NCI-H345 treated with DMSO at 0.1 percent for 48 hours (cell line): ENCODE results near the gene USP17L30.
"Not testable (repeated sequence)": the region's sequence is repeated elsewhere in the genome, so short reads cannot be mapped to it uniquely, and the experiment has no call there.

Experiments used
- DNase-seq: peaks from one replicate; lab custom pipeline; 2025; ENCODE audit not compliant: unreplicated experiment; lab: John Stamatoyannopoulos, UW

Gene USP17L30

GRCh38 chr4:9362829-9363228 is at the start of gene USP17L30:
USP17L30 (plus strand) TSS chr4:9363129; CDS start chr4:9363129, 0 bp downstream.
- DNase-seq = not testable (repeated sequence)

GRCh38 chr4:9324191-9324590 is 38.7 kb upstream of the USP17L30 start:
- not testable (repeated sequence) for DNase-seq

GRCh38 chr4:9324865-9325264 is 38.1 kb upstream of the USP17L30 start, which contains the start of gene USP17L24:
USP17L24 (plus strand) TSS chr4:9325165; CDS start chr4:9325165, 0 bp downstream.
- not testable (repeated sequence) for DNase-seq

GRCh38 chr4:9329611-9330010 is 33.3 kb upstream of the USP17L30 start, which contains the start of gene USP17L25:
USP17L25 (plus strand) TSS chr4:9329911; CDS start chr4:9329911, 0 bp downstream.
- DNase-seq = not testable (repeated sequence)

- DNase-seq = not testable (repeated sequence)
Measured at GRCh38 chr4:9334358-9334757, 28.6 kb upstream of the USP17L30 start, which contains the start of gene USP17L26. USP17L26 (plus strand) TSS chr4:9334658; CDS start chr4:9334658, 0 bp downstream.

GRCh38 chr4:9339103-9339502 is 23.8 kb upstream of the USP17L30 start, which contains the start of gene USP17L5:
USP17L5 (plus strand) TSS chr4:9339403; CDS start chr4:9339403, 0 bp downstream.
- DNase-seq = not testable (repeated sequence)

- DNase-seq = not testable (repeated sequence)
Measured at GRCh38 chr4:9343848-9344247, 19.1 kb upstream of the USP17L30 start, which contains the start of gene USP17L27. USP17L27 (plus strand) TSS chr4:9344148; CDS start chr4:9344148, 0 bp downstream.

- not testable (repeated sequence) for DNase-seq
Measured at GRCh38 chr4:9348593-9348992, 14.3 kb upstream of the USP17L30 start, which contains the start of gene USP17L28. USP17L28 (plus strand) TSS chr4:9348893; CDS start chr4:9348893, 0 bp downstream.

GRCh38 chr4:9350866-9351265 is 12.1 kb upstream of the USP17L30 start:
- not testable (repeated sequence) for DNase-seq

GRCh38 chr4:9353338-9353737 is 9.6 kb upstream of the USP17L30 start, which contains the start of gene USP17L29:
USP17L29 (plus strand) TSS chr4:9353638; CDS start chr4:9353638, 0 bp downstream.
- DNase-seq = not testable (repeated sequence)

- not testable (repeated sequence) for DNase-seq
Measured at GRCh38 chr4:9379881-9380280, 17.0 kb downstream of the USP17L30 start.

- not testable (repeated sequence) for DNase-seq
Measured at GRCh38 chr4:9381012-9381534, 18.1 kb downstream of the USP17L30 start.

GRCh38 chr4:9384126-9384525 is 21.2 kb downstream of the USP17L30 start:
- no peak for DNase-seq

GRCh38 chr4:9389001-9389400 is 26.1 kb downstream of the USP17L30 start:
- DNase-seq = not testable (repeated sequence)

GRCh38 chr4:9405774-9406173 is 42.8 kb downstream of the USP17L30 start:
- not testable (repeated sequence) for DNase-seq

GRCh38 chr4:9406491-9406890 is 43.6 kb downstream of the USP17L30 start:
- DNase-seq = not testable (repeated sequence)

- DNase-seq = no peak
Measured at GRCh38 chr4:9409793-9410192, 46.9 kb downstream of the USP17L30 start.
